HPDE6-E6E7 (cell line): ENCODE results near the gene CLCN5.
A peak's percentile ranks its signal among the peaks of the same experiment; 100 is the strongest.

Experiments
- DNase-seq: peaks from one replicate; pipeline ENCODE4 v3.0.0; 2011; ENCODE audit warnings: missing footprints; ENCODE audit errors: extremely low spot score

Gene CLCN5

GRCh38 chrX:49922291-49923241 lies at the start of gene CLCN5:
Gene CLCN5, plus strand, starts transcription at chrX:49922596. Its CDS starts 2,703 bp downstream, at chrX:49925299.
- peak; percentile 82 for DNase-seq

DNA sequence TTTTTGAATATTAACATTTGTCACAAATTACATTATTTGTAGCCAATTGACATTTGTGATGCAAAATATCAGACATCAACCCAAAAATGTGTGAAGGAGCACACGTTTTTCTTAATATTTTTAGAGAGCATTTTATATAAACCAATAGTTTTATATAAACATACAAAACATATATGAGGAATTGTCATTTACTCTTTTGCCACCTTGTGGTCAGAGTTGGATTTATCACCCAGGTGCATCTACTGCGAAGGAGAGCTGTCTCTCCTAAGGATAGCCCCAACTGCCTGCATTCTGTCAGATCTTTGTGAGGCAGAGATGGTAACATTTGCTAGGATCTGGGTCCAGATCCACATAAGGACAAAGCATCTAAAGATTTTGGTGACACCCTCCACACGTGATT lies 45.6 kb upstream of the CLCN5 start:
- peak; percentile 19 for DNase-seq

- DNase-seq = no peak
Measured at GRCh38 chrX:49877397-49878101, 44.8 kb upstream of the CLCN5 start.

- no peak for DNase-seq
Measured at GRCh38 chrX:49878128-49878833, 44.1 kb upstream of the CLCN5 start.

GRCh38 chrX:49878834-49879655 lies 43.4 kb upstream of the CLCN5 start, which contains the start of gene USP27X:
Gene USP27X, plus strand, starts transcription at chrX:49879484. Its CDS starts 824 bp downstream, at chrX:49880308.
- peak; percentile 29 for DNase-seq

- no peak for DNase-seq
Measured at GRCh38 chrX:49879656-49880277, 42.6 kb upstream of the CLCN5 start.

DNA sequence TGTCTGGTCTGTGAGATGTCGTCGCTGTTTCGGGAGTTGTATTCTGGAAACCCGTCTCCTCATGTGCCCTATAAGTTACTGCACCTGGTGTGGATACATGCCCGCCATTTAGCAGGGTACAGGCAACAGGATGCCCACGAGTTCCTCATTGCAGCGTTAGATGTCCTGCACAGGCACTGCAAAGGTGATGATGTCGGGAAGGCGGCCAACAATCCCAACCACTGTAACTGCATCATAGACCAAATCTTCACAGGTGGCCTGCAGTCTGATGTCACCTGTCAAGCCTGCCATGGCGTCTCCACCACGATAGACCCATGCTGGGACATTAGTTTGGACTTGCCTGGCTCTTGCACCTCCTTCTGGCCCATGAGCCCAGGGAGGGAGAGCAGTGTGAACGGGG lies 41.7 kb upstream of the CLCN5 start:
- DNase-seq = no peak

DNA sequence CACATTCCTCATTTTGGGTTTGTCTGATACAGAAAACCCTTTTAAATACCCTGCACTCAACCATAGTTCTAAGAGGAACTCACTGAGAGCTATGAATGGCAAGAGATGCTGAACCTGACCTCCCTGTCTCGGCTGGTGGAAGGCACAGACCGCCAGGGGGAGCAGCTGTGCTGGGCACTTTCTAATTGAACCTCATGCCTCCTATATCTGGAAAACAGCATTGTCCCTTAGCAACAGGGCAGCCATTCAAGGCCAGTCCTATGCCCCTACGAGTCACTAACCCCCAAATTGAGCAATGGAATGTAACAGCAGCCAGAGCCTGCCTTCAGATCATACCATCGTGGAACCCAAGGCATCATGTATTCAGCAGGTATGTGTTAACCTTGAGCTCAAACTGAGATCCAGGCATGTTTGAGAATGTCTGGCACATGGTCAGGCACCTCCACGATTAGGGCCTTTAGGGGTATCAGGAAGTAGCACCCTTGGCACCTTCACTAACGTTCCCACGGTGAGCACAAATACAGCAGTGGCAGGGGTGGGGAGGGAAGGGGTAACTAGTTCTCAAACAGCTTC lies 38.0 kb upstream of the CLCN5 start:
- DNase-seq = peak; percentile 23

GRCh38 chrX:49892542-49892941 lies 29.9 kb upstream of the CLCN5 start:
- no peak for DNase-seq

DNA sequence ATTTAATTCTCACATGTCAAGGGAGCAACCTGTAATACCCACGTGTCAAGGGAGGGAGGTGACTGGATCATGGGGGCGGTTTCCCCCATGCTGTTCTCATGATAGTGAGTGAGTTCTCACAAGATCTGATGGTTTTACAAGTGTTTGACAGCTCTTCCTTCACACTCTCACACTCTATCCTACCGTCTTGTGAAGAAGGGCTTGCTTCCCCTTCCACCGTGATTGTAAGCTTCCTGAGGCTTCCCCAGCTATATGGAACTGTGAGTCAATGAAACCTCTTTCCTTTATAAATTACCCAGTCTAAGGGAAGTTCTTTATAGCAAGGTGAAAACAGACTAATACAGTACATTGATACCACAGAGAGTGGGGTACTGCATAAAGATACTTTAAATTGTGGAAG lies 25.4 kb upstream of the CLCN5 start:
- DNase-seq = no peak

DNA sequence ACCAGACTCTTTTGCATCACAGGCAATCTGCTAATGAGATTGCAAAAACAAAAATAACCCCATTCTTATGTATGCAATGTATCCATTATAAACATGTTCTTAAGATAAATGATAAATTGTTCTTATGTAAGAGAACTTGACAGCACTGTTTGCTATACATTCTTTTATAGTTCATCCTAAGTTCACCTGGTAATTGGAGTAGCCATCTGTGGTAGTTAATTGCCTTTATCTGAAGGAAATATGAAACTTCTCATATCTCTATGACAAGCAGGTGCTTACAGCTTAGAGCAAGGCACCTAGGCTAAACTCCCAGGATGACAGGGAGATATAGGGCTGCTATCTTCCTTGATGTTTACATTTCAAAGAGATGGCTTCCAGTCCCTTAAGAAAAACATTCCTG lies 21.3 kb upstream of the CLCN5 start:
- no peak for DNase-seq

DNA sequence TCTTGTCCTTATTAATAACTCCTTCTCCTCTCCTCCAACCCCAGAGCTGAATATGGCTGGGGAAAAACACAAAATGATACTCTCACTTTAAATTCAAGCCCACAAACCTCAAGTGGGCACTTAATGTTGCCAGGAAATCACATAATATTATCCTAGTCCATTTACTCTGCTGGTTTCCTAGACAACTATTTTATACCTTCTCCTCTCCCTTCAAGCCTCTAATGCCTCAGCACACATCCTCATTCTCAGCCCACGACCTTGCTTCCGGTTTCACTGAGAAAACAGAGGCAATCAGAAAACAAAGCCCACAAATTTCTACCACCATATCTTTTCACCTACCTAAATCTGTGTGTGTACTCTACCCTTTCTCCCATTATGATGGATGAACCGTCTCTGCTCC lies 12.1 kb upstream of the CLCN5 start:
- no peak for DNase-seq

DNA sequence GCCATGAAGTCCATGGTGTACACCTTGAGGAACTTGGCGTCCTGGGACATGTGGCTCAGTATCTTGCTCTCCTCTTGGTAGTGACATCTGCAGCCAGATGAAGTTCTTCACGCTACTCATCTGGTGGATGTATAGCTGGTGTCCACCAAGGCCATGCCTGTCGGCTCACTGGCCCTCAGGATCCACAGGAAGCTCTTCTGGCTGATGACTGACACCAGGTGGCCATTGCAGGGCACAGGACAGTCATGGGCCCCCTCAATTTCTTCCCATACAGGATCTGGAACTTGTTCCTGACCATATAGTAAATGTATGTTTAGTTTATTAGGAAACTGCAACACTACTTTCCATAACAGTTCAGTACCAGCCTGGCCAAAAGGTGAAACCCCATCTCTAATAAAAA lies 10.3 kb upstream of the CLCN5 start:
- no peak for DNase-seq

GRCh38 chrX:49912861-49913260 lies 9.5 kb upstream of the CLCN5 start:
- DNase-seq = no peak

- no peak for DNase-seq
Measured at GRCh38 chrX:49915361-49916222, 6.8 kb upstream of the CLCN5 start.

GRCh38 chrX:49919617-49920016 lies 2.8 kb upstream of the CLCN5 start:
- no peak for DNase-seq

GRCh38 chrX:49921109-49921508 lies 1.3 kb upstream of the CLCN5 start:
- DNase-seq = no peak

DNA sequence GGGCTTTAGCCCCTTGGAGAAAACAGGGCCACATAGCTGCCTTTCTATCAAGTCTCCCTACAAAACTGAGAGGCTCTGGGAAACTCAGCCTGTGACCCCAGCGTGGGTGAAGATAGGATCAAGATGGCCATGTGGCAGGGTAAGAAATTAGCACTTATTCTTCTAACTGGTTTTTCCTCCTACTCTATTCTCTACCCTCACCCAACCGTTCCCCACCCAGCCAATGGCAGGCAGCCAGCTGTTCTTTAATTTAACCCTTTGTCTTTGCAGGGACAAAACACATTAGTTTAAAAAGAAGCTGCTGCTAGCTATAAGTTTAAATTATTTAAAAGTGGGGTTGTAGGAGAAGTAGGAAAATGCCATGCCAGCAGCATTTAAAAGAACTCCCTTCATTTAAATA lies 2.8 kb downstream of the CLCN5 start:
- no peak for DNase-seq

DNA sequence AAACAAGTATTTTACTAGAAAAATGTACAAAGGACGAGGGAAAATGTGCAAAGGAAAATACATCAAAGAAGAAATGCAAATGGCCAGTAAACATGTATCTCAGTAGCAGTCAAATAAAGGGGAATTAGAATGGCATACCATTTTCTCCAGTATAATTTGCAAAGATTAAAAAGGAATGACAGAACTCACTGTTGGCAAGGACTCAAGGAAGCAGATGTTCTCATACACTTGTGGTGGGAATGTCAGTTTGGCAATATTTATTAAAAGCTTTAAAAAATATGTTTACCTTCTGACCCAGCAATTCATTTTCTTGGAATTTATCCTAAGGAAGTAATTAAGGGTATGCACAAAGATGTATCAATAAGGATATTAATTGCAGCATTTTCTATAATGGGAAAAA lies 7.6 kb downstream of the CLCN5 start:
- no peak for DNase-seq

- no peak for DNase-seq
Measured at GRCh38 chrX:49932791-49933190, 10.4 kb downstream of the CLCN5 start.
